GM19238 (cell line): Measurements from ENCODE around the gene ZBTB17.
"Not testable (repeated sequence)": the region's sequence is repeated elsewhere in the genome, so short reads cannot be mapped to it uniquely, and the experiment has no call there.

ENCODE experiments used
- DNase-seq: peaks from one replicate; pipeline ENCODE4 v3.0.0; 2011; ENCODE audit warnings: low spot score; ENCODE audit not compliant: insufficient read length

Gene ZBTB17

GRCh38 chr1:15935056-15935950, 40.6 kb downstream of the ZBTB17 start:
- no peak for DNase-seq

GRCh38 chr1:15934211-15935055, 41.5 kb downstream of the ZBTB17 start:
- DNase-seq: no peak

GRCh38 chr1:15933684-15934083, 42.2 kb downstream of the ZBTB17 start:
- DNase-seq: no peak

GRCh38 chr1:15932612-15933011, 43.3 kb downstream of the ZBTB17 start:
- no peak for DNase-seq

GRCh38 chr1:15931884-15932283, 44.0 kb downstream of the ZBTB17 start:
- DNase-seq: no peak

GRCh38 chr1:15931401-15931800, 44.5 kb downstream of the ZBTB17 start:
- no peak for DNase-seq

- no peak for DNase-seq
Observed at GRCh38 chr1:15928971-15929965, 46.6 kb downstream of the ZBTB17 start.

GRCh38 chr1:15926448-15926847, 49.5 kb downstream of the ZBTB17 start:
- not testable (repeated sequence) for DNase-seq

- DNase-seq: no peak
Observed at GRCh38 chr1:15923241-15923640, 52.7 kb downstream of the ZBTB17 start.

GRCh38 chr1:15918962-15919715, 56.8 kb downstream of the ZBTB17 start:
- DNase-seq: no peak

GRCh38 chr1:15916916-15917315, 59.0 kb downstream of the ZBTB17 start:
- no peak for DNase-seq

- DNase-seq: no peak
Observed at GRCh38 chr1:15916417-15916816, 59.5 kb downstream of the ZBTB17 start.

GRCh38 chr1:15915991-15916390, 59.9 kb downstream of the ZBTB17 start:
- DNase-seq: no peak

GRCh38 chr1:15913607-15914006, 62.3 kb downstream of the ZBTB17 start:
- DNase-seq: not testable (repeated sequence)

- DNase-seq: no peak
Observed at GRCh38 chr1:15911927-15912326, 64.0 kb downstream of the ZBTB17 start.

GRCh38 chr1:15911141-15911540, 64.8 kb downstream of the ZBTB17 start:
- DNase-seq: no peak

- no peak for DNase-seq
Observed at GRCh38 chr1:15908597-15908996, 67.3 kb downstream of the ZBTB17 start.

GRCh38 chr1:15902882-15903281, 73.0 kb downstream of the ZBTB17 start:
- DNase-seq: no peak

GRCh38 chr1:15900662-15901279, 75.1 kb downstream of the ZBTB17 start:
- no peak for DNase-seq

- no peak for DNase-seq
Observed at GRCh38 chr1:15899266-15899665, 76.6 kb downstream of the ZBTB17 start.
